Subcutaneous adipose tissue (tissue), 4 donors: ENCODE measurements around the gene BROX. TPM values are rescaled to one million over a fixed set of nuclear protein-coding genes. Genes with fewer than 3 reads are reported as not detected.

Experiments
- total RNA-seq, 4 donors: library from RNA; depleted of rRNA; stranded (reverse); fragments of >200 nt; gene quantifications; one replicate each; pipeline ENCODE4 v1.1.0, GENCODE V29; 2016
- TF ChIP-seq, protein P1 (sequence below): fragments of 450-650 bp; IDR thresholded peaks from one replicate; pipeline ENCODE4 v1.5.1; 2016; ENCODE audit warnings: low read depth, mild to moderate bottlenecking, control low read depth, antibody characterized with exemption, moderate library complexity

BROX gene, protein sequence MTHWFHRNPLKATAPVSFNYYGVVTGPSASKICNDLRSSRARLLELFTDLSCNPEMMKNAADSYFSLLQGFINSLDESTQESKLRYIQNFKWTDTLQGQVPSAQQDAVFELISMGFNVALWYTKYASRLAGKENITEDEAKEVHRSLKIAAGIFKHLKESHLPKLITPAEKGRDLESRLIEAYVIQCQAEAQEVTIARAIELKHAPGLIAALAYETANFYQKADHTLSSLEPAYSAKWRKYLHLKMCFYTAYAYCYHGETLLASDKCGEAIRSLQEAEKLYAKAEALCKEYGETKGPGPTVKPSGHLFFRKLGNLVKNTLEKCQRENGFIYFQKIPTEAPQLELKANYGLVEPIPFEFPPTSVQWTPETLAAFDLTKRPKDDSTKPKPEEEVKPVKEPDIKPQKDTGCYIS
- 10 to 100 TPM; 34.1 to 65.4 (median 57.8) TPM for total RNA-seq

GRCh38 chr1:222712253-222713090 lies at the start of gene BROX, which contains the start of gene AIDA:
BROX (plus strand) TSS chr1:222712564; CDS start chr1:222715700, 3,136 bp downstream.
AIDA (minus strand) TSS chr1:222712491; CDS start chr1:222712317, 174 bp downstream.
- TF ChIP-seq, protein P1, sequence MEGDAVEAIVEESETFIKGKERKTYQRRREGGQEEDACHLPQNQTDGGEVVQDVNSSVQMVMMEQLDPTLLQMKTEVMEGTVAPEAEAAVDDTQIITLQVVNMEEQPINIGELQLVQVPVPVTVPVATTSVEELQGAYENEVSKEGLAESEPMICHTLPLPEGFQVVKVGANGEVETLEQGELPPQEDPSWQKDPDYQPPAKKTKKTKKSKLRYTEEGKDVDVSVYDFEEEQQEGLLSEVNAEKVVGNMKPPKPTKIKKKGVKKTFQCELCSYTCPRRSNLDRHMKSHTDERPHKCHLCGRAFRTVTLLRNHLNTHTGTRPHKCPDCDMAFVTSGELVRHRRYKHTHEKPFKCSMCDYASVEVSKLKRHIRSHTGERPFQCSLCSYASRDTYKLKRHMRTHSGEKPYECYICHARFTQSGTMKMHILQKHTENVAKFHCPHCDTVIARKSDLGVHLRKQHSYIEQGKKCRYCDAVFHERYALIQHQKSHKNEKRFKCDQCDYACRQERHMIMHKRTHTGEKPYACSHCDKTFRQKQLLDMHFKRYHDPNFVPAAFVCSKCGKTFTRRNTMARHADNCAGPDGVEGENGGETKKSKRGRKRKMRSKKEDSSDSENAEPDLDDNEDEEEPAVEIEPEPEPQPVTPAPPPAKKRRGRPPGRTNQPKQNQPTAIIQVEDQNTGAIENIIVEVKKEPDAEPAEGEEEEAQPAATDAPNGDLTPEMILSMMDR: no peak

- TF ChIP-seq, protein P1: no peak
Measured at GRCh38 chr1:222663431-222663934, 48.9 kb upstream of the BROX start.

GRCh38 chr1:222665964-222666363 lies 46.4 kb upstream of the BROX start:
- TF ChIP-seq, protein P1: no peak

- TF ChIP-seq, protein P1: no peak
Measured at GRCh38 chr1:222670110-222670509, 42.3 kb upstream of the BROX start.

- TF ChIP-seq, protein P1: no peak
Measured at GRCh38 chr1:222680080-222680479, 32.3 kb upstream of the BROX start.

DNA sequence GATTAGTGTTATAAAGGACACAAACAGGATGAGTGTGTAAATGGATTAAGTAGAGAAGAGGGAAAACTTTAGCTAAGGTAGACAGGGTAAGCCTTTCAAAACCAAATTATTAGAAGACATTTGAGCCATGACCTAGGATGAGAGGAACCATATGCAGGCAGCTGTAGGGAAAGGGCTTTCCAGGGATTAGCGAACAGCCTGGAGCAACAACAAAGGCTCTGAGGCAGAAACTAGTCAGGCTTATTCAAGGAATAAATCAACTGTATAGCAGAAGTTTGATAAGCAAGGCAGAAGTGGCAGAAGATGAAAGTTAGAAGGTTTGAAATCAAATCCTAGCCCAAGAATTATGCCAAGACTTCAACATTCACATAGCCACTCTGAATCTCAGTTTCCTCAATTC lies 21.3 kb upstream of the BROX start:
- TF ChIP-seq, protein P1: no peak

DNA sequence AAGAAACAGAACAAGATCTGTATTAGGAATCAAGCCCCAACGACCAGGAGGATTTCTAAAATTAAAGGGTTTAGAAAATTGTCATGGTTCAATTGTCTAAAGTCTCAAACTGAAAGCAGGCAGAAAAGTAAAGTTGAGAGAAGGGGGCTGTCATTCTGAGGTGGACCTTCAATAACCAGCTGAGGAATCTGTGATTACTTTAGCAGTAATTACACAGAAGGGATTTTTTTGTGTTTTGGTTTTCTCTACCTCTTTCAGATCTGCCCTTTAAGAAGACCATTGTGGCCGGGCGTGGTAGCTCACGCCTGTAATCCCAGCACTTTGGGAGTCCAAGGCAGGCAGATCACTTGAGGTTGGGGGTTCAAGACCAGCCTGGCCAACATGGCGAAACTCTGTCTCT lies 17.4 kb upstream of the BROX start:
- TF ChIP-seq, protein P1: no peak
